NCI-H1105 treated with DMSO at 0.1 percent for 48 hours (cell line): Measurements from ENCODE around the gene ITPKA.

Source experiments
- DNase-seq: peaks from one replicate; lab custom pipeline; 2025; lab: John Stamatoyannopoulos, UW

Gene ITPKA

GRCh38 chr15:41490355-41490754, 3.3 kb upstream of the ITPKA start:
- DNase-seq: no peak

- DNase-seq: no peak
Measured at GRCh38 chr15:41491889-41492288, 1.8 kb upstream of the ITPKA start.

- DNase-seq: peak; percentile 36
Measured at GRCh38 chr15:41492597-41493204, 973 bp upstream of the ITPKA start.

- no peak for DNase-seq
Measured at GRCh38 chr15:41493902-41494189, 172 bp downstream of the ITPKA start.

- peak; percentile 18 for DNase-seq
Measured at GRCh38 chr15:41494190-41494921, 682 bp downstream of the ITPKA start.

- DNase-seq: no peak
Measured at GRCh38 chr15:41494922-41495735, 1.5 kb downstream of the ITPKA start.

GRCh38 chr15:41495736-41496599, 2.3 kb downstream of the ITPKA start:
- DNase-seq: no peak

- no peak for DNase-seq
Measured at GRCh38 chr15:41498657-41499056, 5.0 kb downstream of the ITPKA start.

- DNase-seq: no peak
Measured at GRCh38 chr15:41499109-41499851, 5.6 kb downstream of the ITPKA start.

- DNase-seq: no peak
Measured at GRCh38 chr15:41501191-41501917, 7.7 kb downstream of the ITPKA start.

GRCh38 chr15:41501931-41502794, 8.5 kb downstream of the ITPKA start:
- no peak for DNase-seq

- DNase-seq: no peak
Measured at GRCh38 chr15:41502795-41503668, 9.4 kb downstream of the ITPKA start.

GRCh38 chr15:41503669-41504010, 10.0 kb downstream of the ITPKA start:
- no peak for DNase-seq

- no peak for DNase-seq
Measured at GRCh38 chr15:41504751-41505492, 11.2 kb downstream of the ITPKA start.

- DNase-seq: no peak
Measured at GRCh38 chr15:41505776-41506175, 12.1 kb downstream of the ITPKA start.

- DNase-seq: no peak
Measured at GRCh38 chr15:41506796-41507341, 13.2 kb downstream of the ITPKA start.

- DNase-seq: no peak
Measured at GRCh38 chr15:41507820-41508290, 14.2 kb downstream of the ITPKA start.

- peak; percentile 16 for DNase-seq
Measured at GRCh38 chr15:41510728-41511127, 17.1 kb downstream of the ITPKA start.
